Measurements from ENCODE around the gene FAAP100.

FAAP100 gene

GRCh38 chr17:81583589-81584342, 31.6 kb upstream of the FAAP100 start:
- Histone ChIP-seq H3K4me1 (ENCODE audit: control insufficient read depth in 1 of 2, insufficient read depth in 2 of 2, low read length in 2 of 2) (no peaks in the 10 kb centered on the region), H3K4me3 (ENCODE audit: low read depth in 1 of 2, low read length in 2 of 2) (no peak overlapping the region), H3K36me3 (ENCODE audit: control insufficient read depth in 1 of 2, insufficient read depth in 2 of 2, low read length in 2 of 2) (peaks cover 23 to 87% of the 10 kb centered on the region in 2 donors), H3K9me3 (ENCODE audit: control insufficient read depth in 1 of 2, low read length in 2 of 2) (no peaks in the 10 kb centered on the region), H3K27ac (ENCODE audit: low read depth, low read length) (no peak overlapping the region), H3K9ac (ENCODE audit: low read depth in 1 of 2, low read length in 2 of 2) (no peak overlapping the region), H3K27me3 (ENCODE audit: control insufficient read depth in 1 of 2, insufficient read depth in 2 of 2, low read length in 2 of 2) (no peaks in the 10 kb centered on the region)

DNA sequence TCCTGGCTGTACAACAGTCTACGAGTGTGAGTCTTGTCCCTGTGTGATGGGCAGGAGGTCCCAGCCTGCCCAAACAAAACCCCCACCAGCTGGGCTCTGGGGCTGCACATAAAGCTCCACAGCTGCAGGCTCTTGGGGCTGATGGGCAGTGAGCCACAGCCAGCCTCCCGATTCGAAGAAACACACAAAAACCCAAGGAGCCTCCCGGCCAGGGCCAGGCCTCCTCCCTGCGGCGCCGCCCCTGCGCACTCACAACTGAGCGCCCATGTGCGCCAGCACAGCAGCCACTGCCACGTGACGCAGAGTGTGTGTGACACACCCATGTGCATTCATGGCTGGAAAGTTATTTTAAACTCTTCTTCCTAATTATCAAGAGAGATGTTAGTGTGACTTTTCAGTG, 30.6 kb upstream of the FAAP100 start:
- Histone ChIP-seq H3K4me1 (ENCODE audit: control insufficient read depth in 1 of 2, insufficient read depth in 2 of 2, low read length in 2 of 2) (no peaks in the 10 kb centered on the region), H3K27ac (ENCODE audit: low read depth, low read length) (no peak overlapping the region), H3K9ac (ENCODE audit: low read depth in 1 of 2, low read length in 2 of 2) (no peak overlapping the region), H3K36me3 (ENCODE audit: control insufficient read depth in 1 of 2, insufficient read depth in 2 of 2, low read length in 2 of 2) (peaks cover 22 to 87% of the 10 kb centered on the region in 2 donors), H3K27me3 (ENCODE audit: control insufficient read depth in 1 of 2, insufficient read depth in 2 of 2, low read length in 2 of 2) (no peaks in the 10 kb centered on the region), H3K9me3 (ENCODE audit: control insufficient read depth in 1 of 2, low read length in 2 of 2) (no peaks in the 10 kb centered on the region), H3K4me3 (ENCODE audit: low read depth in 1 of 2, low read length in 2 of 2) (no peak overlapping the region)

DNA sequence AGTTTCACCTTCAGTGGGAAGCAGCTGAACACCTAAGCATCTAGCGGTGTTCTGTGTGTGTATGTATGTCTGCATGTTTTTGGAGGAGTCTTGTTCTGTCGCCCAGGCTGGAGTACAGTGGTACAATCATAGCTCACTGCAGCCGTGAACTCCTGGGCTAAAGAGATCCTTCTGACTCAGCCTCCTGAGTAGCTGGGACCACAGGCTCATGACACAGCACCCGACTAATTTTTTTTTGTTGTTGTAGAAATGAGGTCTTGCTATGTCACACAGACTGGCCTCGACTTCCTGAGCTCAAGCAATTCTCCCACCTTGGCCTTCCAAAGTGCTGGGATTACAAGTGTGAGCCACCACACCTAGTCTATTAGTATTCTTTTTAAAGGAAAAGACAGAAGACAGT, 30.2 kb upstream of the FAAP100 start:
- Histone ChIP-seq H3K4me3 (ENCODE audit: low read depth in 1 of 2, low read length in 2 of 2) (no peak overlapping the region), H3K9ac (ENCODE audit: low read depth in 1 of 2, low read length in 2 of 2) (no peak overlapping the region), H3K27me3 (ENCODE audit: control insufficient read depth in 1 of 2, insufficient read depth in 2 of 2, low read length in 2 of 2) (no peaks in the 10 kb centered on the region), H3K36me3 (ENCODE audit: control insufficient read depth in 1 of 2, insufficient read depth in 2 of 2, low read length in 2 of 2) (peaks cover 22 to 91% of the 10 kb centered on the region in 2 donors), H3K27ac (ENCODE audit: low read depth, low read length) (no peak overlapping the region), H3K4me1 (ENCODE audit: control insufficient read depth in 1 of 2, insufficient read depth in 2 of 2, low read length in 2 of 2) (no peaks in the 10 kb centered on the region), H3K9me3 (ENCODE audit: control insufficient read depth in 1 of 2, low read length in 2 of 2) (no peaks in the 10 kb centered on the region)

DNA sequence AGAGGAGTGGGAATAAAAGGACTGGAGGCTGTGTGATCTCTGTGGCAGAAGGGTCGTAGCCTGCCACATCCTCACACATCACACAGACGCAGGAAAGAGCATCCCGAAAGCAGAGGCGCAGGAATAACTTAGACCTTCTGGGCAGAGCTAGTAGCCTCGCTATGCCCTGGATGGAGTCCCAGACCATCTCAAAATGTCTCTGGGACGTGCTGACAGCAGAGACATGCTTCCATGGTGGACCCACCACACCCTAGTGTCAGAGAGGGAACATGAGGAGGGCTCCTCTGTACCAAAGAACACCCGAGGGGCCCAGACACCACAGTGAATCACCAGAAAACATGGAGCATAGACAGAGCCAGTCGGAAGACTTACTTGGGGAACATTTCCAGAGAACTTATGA, 29.6 kb upstream of the FAAP100 start:
- H3K27me3 ChIP-seq (ENCODE audit: control insufficient read depth in 1 of 2, insufficient read depth in 2 of 2, low read length in 2 of 2) = no peaks in the 10 kb centered on the region
- no peaks in the 10 kb centered on the region for H3K9me3 ChIP-seq (ENCODE audit: control insufficient read depth in 1 of 2, low read length in 2 of 2)
- no peaks in the 10 kb centered on the region for H3K4me1 ChIP-seq (ENCODE audit: control insufficient read depth in 1 of 2, insufficient read depth in 2 of 2, low read length in 2 of 2)
- no peak overlapping the region for H3K9ac ChIP-seq (ENCODE audit: low read depth in 1 of 2, low read length in 2 of 2)
- H3K27ac ChIP-seq (ENCODE audit: low read depth, low read length) = no peak overlapping the region
- H3K36me3 ChIP-seq (ENCODE audit: control insufficient read depth in 1 of 2, insufficient read depth in 2 of 2, low read length in 2 of 2) = peaks cover 22 to 90% of the 10 kb centered on the region in 2 donors
- no peak overlapping the region for H3K4me3 ChIP-seq (ENCODE audit: low read depth in 1 of 2, low read length in 2 of 2)

DNA sequence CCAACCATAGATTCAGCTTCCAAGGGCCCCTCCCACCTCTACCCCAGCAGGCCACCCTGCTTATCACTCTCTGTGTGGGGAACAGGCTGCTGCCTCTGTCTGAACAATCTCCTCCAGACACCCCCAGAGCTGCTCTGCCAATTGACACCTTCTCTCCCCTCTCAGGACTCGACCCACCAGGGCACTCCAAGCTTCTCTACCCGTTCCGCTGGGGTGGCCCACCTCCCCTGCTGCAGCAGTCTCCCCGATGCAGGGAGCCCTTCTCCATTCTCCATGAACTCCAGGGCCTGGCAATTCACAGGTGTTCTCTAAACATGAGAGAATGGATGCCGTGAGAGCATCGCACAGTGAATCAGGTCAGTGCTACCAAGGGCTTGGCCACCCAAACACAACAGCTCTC, 28.3 kb upstream of the FAAP100 start:
- Histone ChIP-seq H3K36me3 (ENCODE audit: control insufficient read depth in 1 of 2, insufficient read depth in 2 of 2, low read length in 2 of 2) (peaks cover 27 to 86% of the 10 kb centered on the region in 2 donors), H3K4me1 (ENCODE audit: control insufficient read depth in 1 of 2, insufficient read depth in 2 of 2, low read length in 2 of 2) (no peaks in the 10 kb centered on the region), H3K27ac (ENCODE audit: low read depth, low read length) (no peak overlapping the region), H3K27me3 (ENCODE audit: control insufficient read depth in 1 of 2, insufficient read depth in 2 of 2, low read length in 2 of 2) (no peaks in the 10 kb centered on the region), H3K9ac (ENCODE audit: low read depth in 1 of 2, low read length in 2 of 2) (no peak overlapping the region), H3K9me3 (ENCODE audit: control insufficient read depth in 1 of 2, low read length in 2 of 2) (no peaks in the 10 kb centered on the region), H3K4me3 (ENCODE audit: low read depth in 1 of 2, low read length in 2 of 2) (no peak overlapping the region)

GRCh38 chr17:81579821-81580321, 27.7 kb upstream of the FAAP100 start:
- H3K36me3 ChIP-seq (ENCODE audit: control insufficient read depth in 1 of 2, insufficient read depth in 2 of 2, low read length in 2 of 2) = peaks cover 30 to 83% of the 10 kb centered on the region in 2 donors
- no peaks in the 10 kb centered on the region for H3K4me1 ChIP-seq (ENCODE audit: control insufficient read depth in 1 of 2, insufficient read depth in 2 of 2, low read length in 2 of 2)
- no peak overlapping the region for H3K9ac ChIP-seq (ENCODE audit: low read depth in 1 of 2, low read length in 2 of 2)
- H3K27ac ChIP-seq (ENCODE audit: low read depth, low read length) = no peak overlapping the region
- no peaks in the 10 kb centered on the region for H3K27me3 ChIP-seq (ENCODE audit: control insufficient read depth in 1 of 2, insufficient read depth in 2 of 2, low read length in 2 of 2)
- H3K9me3 ChIP-seq (ENCODE audit: control insufficient read depth in 1 of 2, low read length in 2 of 2) = no peaks in the 10 kb centered on the region
- H3K4me3 ChIP-seq (ENCODE audit: low read depth in 1 of 2, low read length in 2 of 2) = no peak overlapping the region

DNA sequence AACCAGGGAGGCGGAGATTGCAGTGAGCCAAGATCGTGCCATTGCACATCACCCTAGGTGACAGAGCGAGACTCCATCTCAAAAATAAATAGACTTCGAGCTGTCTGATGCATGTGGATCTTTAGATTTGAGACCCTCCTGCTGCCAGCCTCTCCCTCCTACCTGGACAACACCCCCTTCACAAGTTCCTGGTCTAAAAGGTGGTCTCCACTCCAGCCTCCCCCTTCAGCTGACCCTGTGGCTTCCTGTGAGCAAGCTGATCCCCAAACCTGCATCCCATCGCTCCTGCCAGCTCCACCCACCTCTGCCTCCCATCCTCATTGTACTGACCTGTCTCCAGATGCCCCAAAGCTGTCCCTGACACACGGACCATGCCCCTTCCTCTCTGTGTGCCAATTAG, 27.1 kb upstream of the FAAP100 start:
- Histone ChIP-seq H3K27me3 (ENCODE audit: control insufficient read depth in 1 of 2, insufficient read depth in 2 of 2, low read length in 2 of 2) (no peaks in the 10 kb centered on the region), H3K27ac (ENCODE audit: low read depth, low read length) (no peak overlapping the region), H3K9ac (ENCODE audit: low read depth in 1 of 2, low read length in 2 of 2) (no peak overlapping the region), H3K36me3 (ENCODE audit: control insufficient read depth in 1 of 2, insufficient read depth in 2 of 2, low read length in 2 of 2) (peaks cover 30 to 86% of the 10 kb centered on the region in 2 donors), H3K4me1 (ENCODE audit: control insufficient read depth in 1 of 2, insufficient read depth in 2 of 2, low read length in 2 of 2) (no peaks in the 10 kb centered on the region), H3K9me3 (ENCODE audit: control insufficient read depth in 1 of 2, low read length in 2 of 2) (no peaks in the 10 kb centered on the region), H3K4me3 (ENCODE audit: low read depth in 1 of 2, low read length in 2 of 2) (no peak overlapping the region)

DNA sequence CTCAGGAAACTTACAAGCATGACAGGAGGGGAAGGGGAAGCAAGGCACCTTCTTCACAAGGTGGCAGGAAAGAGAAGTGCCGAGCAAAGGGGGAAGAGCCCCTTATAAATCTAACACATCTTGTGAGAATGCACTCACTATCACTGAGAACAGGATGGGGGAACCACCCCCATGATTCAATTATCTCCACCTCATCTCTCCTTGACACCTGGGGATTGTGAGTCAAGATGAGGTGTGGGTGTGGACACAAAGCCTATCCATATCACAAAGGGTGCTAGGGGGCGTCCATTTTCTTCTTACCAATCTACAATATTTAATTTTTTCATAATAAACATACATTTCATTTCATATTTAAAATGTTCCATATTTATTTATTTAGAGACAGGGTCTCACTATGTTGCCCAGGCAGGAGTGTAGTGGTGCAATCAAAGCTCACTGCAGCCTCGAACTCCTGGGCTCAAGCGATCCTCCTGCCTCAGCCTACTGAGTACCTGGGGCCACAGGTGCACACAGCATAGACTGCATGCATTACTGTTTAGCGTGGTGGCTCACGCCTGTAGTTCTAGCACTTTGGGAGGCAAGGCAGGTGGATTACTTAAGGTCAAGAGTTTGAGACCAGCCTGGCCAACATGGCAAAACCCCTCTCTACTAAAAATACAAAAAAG, 26.5 kb upstream of the FAAP100 start:
- Histone ChIP-seq H3K27me3 (ENCODE audit: control insufficient read depth in 1 of 2, insufficient read depth in 2 of 2, low read length in 2 of 2) (no peaks in the 10 kb centered on the region), H3K36me3 (ENCODE audit: control insufficient read depth in 1 of 2, insufficient read depth in 2 of 2, low read length in 2 of 2) (peaks cover 27 to 83% of the 10 kb centered on the region in 2 donors), H3K9me3 (ENCODE audit: control insufficient read depth in 1 of 2, low read length in 2 of 2) (no peaks in the 10 kb centered on the region), H3K4me3 (ENCODE audit: low read depth in 1 of 2, low read length in 2 of 2) (no peak overlapping the region), H3K9ac (ENCODE audit: low read depth in 1 of 2, low read length in 2 of 2) (no peak overlapping the region), H3K27ac (ENCODE audit: low read depth, low read length) (no peak overlapping the region), H3K4me1 (ENCODE audit: control insufficient read depth in 1 of 2, insufficient read depth in 2 of 2, low read length in 2 of 2) (no peaks in the 10 kb centered on the region)

DNA sequence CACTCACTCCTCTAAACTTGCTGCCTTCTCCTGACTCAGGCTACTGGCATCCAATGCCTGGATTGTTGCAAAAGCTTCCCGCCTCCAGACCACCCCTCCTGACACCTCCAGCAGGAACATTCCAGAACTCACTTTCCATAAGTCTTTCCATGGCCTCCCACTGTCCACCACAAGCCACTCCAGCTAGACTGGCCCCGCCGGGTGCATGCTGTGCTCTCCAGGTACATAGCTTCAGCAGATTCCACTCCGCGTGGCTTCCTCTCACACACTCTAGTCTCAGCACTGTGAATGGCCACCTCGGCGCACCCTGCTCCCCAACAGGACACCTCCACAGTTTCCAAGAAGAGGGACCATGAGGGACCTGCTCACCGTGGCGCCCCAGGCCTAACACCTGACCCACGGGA, 25.9 kb upstream of the FAAP100 start:
- no peak overlapping the region for H3K9ac ChIP-seq (ENCODE audit: low read depth in 1 of 2, low read length in 2 of 2)
- H3K27ac ChIP-seq (ENCODE audit: low read depth, low read length) = no peak overlapping the region
- peaks cover 20 to 83% of the 10 kb centered on the region in 2 donors for H3K36me3 ChIP-seq (ENCODE audit: control insufficient read depth in 1 of 2, insufficient read depth in 2 of 2, low read length in 2 of 2)

DNA sequence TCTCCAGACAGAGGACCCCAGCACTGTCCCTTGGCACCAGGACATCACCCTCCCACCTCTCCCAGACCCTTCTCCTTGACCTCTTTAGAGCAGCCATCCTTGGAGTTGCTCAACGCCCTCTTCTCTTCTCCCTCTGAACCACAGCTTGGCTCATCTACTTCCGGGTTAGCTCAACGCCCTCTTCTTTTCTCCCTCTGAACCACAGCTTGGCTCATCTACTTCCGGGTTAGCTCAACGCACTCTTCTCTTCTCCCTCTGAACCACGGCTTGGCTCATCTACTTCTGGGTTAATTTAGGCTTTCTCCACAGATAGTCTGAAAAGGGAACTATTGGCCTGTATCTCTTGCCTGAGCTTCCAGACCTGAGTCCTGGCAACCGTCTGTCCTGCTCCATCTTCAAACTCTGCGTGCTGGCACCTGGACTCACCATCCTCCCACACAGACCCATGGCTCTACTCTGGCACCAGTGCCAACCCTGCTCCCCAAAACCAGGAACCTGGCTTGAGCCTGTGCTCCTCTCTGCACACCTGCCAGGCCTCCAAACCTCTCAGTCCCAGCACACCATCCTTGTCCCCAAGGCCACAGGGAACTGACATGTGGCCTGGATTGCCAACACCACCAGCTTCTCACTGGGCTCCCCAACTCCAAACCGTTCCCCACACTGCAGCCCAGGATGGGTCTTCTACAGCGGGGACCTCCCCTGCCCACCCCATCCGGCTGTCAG, 25.3 kb upstream of the FAAP100 start:
- no peak overlapping the region for H3K4me3 ChIP-seq (ENCODE audit: low read depth in 1 of 2, low read length in 2 of 2)
- no peaks in the 10 kb centered on the region for H3K9me3 ChIP-seq (ENCODE audit: control insufficient read depth in 1 of 2, low read length in 2 of 2)
- H3K36me3 ChIP-seq (ENCODE audit: control insufficient read depth in 1 of 2, insufficient read depth in 2 of 2, low read length in 2 of 2) = peaks cover 19 to 77% of the 10 kb centered on the region in 2 donors
- H3K27me3 ChIP-seq (ENCODE audit: control insufficient read depth in 1 of 2, insufficient read depth in 2 of 2, low read length in 2 of 2) = no peaks in the 10 kb centered on the region
- H3K4me1 ChIP-seq (ENCODE audit: control insufficient read depth in 1 of 2, insufficient read depth in 2 of 2, low read length in 2 of 2) = no peaks in the 10 kb centered on the region
- H3K27ac ChIP-seq (ENCODE audit: low read depth, low read length) = no peak overlapping the region
- no peak overlapping the region for H3K9ac ChIP-seq (ENCODE audit: low read depth in 1 of 2, low read length in 2 of 2)

More for the DNA sequence above, 25.9 kb upstream of the FAAP100 start:
- Histone ChIP-seq H3K4me1 (ENCODE audit: control insufficient read depth in 1 of 2, insufficient read depth in 2 of 2, low read length in 2 of 2) (no peaks in the 10 kb centered on the region), H3K27me3 (ENCODE audit: control insufficient read depth in 1 of 2, insufficient read depth in 2 of 2, low read length in 2 of 2) (no peaks in the 10 kb centered on the region), H3K4me3 (ENCODE audit: low read depth in 1 of 2, low read length in 2 of 2) (no peak overlapping the region), H3K9me3 (ENCODE audit: control insufficient read depth in 1 of 2, low read length in 2 of 2) (no peaks in the 10 kb centered on the region)

Measured in duodenal mucosa (tissue), 2 donors.